ENCODE data around the gene TMSB4X.

TMSB4X gene

GRCh38 chrX:12997906-12998687, 23.2 kb downstream of the TMSB4X start:
- no peak for DNase-seq

- peak; percentile 29 to 61 (median 52) for DNase-seq
These were observed 24.5 kb downstream of the TMSB4X start for GRCh38 chrX:12999422-12999821.

- DNase-seq = peak; percentile 65 to 82 (median 77)
These were observed 25.4 kb downstream of the TMSB4X start for GRCh38 chrX:13000301-13000811.

- DNase-seq = no peak
These were observed 26.2 kb downstream of the TMSB4X start for GRCh38 chrX:13001097-13001496.

- DNase-seq = peak in 3 of 4 experiments; percentile 40 to 54 (median 44)
These were observed 27.2 kb downstream of the TMSB4X start for GRCh38 chrX:13001961-13002671.

- peak; percentile 77 to 90 (median 82) for DNase-seq
These were observed 31.0 kb downstream of the TMSB4X start for GRCh38 chrX:13005661-13006473.

- DNase-seq = no peak
These were observed 32.7 kb downstream of the TMSB4X start for GRCh38 chrX:13007519-13008188.

GRCh38 chrX:13008189-13008533, 33.3 kb downstream of the TMSB4X start:
- DNase-seq = peak; percentile 34 to 59 (median 50)

GRCh38 chrX:13008851-13009250, 33.9 kb downstream of the TMSB4X start:
- no peak for DNase-seq

- DNase-seq = no peak
These were observed 34.4 kb downstream of the TMSB4X start for GRCh38 chrX:13009273-13009672.

- DNase-seq = no peak
These were observed 34.9 kb downstream of the TMSB4X start for GRCh38 chrX:13009844-13010243.

GRCh38 chrX:13010546-13010945, 35.6 kb downstream of the TMSB4X start:
- no peak for DNase-seq

- peak; percentile 74 to 91 (median 84) for DNase-seq
These were observed 38.6 kb downstream of the TMSB4X start for GRCh38 chrX:13013363-13014110.

GRCh38 chrX:13014111-13015096, 39.5 kb downstream of the TMSB4X start:
- no peak for DNase-seq

GRCh38 chrX:13015536-13016236, 40.8 kb downstream of the TMSB4X start:
- DNase-seq = peak; percentile 56 to 85 (median 74)

GRCh38 chrX:13016731-13017130, 41.8 kb downstream of the TMSB4X start:
- DNase-seq = peak in 3 of 4 experiments; percentile 34 to 64 (median 47)

GRCh38 chrX:13022926-13023325, 48.0 kb downstream of the TMSB4X start:
- peak in 2 of 4 experiments; percentile 49 to 51 for DNase-seq

- DNase-seq = no peak
These were observed 48.7 kb downstream of the TMSB4X start for GRCh38 chrX:13023567-13023966.

- DNase-seq = no peak
These were observed 49.1 kb downstream of the TMSB4X start for GRCh38 chrX:13023979-13024378.

GRCh38 chrX:13024986-13025385, 50.1 kb downstream of the TMSB4X start:
- DNase-seq = no peak
